HG03565 (cell line): ENCODE measurements around the gene ADD1.
"Not testable (repeated sequence)": the region's sequence is repeated elsewhere in the genome, so short reads cannot be mapped to it uniquely, and the experiment has no call there.

Source experiments
- ATAC-seq: cut with Tn5 transposase; IDR thresholded peaks from one replicate; pipeline ENCODE4 v1.9.1; 2021; ENCODE audit warnings: mild to moderate bottlenecking, moderate library complexity; ENCODE audit not compliant: unreplicated experiment

The ADD1 gene

DNA sequence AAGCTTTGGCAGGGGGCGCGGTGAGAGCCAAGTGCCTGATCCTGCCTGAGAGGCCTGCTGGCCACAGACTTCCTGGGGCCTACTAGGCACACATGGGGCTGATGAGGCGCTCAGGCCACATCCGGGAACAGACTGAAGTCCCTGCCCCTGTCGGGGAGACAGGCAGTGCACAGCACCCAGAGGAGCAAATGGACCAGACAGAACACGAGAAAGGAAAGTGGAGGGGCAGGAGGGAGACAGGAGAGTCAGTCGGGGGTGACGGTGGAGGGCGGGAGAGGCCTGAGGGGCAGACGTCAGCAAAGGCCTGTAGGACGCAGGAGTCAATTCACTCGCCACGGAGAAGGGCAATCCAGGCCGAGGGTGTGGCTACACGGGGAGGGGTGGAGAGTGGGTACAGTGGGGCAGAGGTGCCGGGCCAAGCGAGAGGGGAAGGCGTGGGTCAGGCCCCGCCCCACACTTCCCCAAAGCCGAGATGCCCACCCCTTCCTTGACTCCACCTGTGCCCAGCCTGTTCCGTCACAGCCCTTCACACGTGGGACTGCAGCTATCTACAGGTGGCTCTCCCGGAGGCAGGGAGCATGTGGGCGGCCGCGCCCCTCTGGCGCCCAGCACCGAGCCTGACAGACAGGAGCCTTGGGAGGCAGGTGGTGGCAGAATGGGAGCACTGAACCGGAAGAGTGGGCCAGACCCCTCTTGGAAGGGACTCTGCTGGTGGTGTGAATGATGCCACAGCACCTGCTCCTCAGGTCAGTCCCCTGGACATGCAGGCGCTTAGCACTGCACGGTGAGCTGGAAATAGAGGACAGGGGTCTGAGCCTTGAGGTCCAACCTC is 99.1 kb downstream of the ADD1 start:
- ATAC-seq = no peak

DNA sequence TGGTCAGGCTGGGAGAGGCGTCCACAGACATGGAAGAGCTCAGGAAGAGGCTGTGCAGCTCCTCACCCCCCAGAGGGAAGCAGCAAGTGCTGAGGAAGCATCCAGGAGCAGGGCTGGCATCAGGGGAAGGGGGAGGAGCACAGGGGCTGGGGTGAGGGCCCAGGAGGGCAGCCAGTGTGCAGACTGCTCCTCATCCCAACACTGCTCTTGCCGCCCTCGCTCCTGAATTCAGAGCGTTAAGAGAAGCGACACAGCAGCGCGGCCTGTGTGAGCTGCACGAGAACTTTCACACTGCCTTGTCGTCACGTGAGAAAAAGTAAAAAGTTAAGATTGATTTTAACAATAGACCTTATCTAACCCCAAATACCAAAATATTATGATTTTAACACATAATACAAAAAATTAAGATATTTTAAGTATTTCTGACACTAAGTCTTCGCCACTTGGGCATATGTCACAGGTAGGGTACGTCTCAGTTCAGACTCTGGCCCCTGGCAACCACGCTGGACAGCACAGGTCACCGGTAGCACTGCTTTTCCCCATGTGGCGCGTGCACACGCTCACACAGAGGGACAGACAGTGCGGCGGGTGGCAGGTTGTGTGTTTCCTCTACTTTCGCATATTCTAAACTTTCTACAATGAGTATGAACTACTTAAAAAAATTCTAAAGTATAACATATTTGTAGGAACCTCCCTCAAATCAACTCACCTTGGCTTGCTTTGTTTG is 99.9 kb downstream of the ADD1 start:
- ATAC-seq = no peak

DNA sequence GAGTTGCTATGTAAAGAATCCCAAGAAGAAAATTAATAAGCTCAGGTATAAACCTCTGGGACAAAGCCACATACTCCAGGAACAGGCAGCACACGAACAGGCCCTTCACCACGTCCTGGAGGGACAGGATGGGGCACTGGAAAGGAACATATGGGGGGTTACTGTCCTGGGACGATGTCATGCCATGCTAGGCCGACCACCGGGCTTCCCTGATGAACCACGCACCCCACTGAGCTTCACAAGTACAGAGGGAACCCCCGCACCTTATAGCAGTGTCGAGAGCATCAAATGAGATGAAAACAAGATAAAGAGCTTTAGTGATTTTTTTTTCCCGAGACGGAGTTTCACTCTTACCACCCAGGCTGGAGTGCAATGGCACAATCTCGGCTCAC is 100.4 kb downstream of the ADD1 start:
- no peak for ATAC-seq

DNA sequence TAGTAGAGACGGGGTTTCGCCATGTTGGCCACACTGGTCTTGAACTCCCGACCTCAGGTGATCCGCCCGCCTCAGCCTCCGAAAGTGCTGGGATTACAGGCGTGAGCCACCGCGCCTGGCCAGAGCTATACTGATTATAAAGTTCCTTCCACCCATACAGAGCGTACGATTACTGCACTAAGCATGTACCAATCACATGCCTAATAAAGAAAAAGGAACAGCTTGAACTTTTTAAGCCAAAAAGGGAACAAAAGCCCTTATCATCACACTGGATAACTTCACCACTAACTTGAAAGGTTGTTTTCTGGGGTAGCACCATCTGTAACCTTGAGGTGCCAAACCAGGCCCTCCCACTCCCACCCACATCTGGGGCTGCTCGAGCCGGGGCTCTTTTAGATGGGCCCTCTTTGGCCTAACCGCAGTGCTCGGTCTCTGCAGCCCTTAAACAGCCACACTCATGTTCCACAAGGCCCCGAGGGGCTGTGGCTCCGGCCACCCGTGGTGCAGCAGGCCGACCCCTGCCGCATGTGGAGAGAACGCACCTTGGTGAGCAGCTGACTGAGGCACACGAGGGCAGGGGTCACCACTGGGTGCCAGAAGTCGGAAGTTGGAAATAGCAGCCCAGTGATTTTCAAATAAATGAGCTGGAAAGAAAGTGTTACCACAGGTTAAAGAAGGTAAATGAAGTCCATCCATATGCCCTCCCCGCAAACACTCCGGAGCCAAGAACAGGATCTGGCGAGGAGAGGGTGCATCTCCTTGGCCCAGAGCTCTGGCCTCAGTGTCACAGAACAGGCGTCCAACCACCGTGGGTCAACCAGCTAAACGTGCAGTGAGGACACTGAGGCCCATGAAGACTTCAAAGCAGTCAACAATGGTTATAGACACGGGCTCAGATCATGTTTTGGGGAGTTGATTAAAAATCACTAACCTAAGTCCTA is 101.2 kb downstream of the ADD1 start:
- ATAC-seq = no peak

DNA sequence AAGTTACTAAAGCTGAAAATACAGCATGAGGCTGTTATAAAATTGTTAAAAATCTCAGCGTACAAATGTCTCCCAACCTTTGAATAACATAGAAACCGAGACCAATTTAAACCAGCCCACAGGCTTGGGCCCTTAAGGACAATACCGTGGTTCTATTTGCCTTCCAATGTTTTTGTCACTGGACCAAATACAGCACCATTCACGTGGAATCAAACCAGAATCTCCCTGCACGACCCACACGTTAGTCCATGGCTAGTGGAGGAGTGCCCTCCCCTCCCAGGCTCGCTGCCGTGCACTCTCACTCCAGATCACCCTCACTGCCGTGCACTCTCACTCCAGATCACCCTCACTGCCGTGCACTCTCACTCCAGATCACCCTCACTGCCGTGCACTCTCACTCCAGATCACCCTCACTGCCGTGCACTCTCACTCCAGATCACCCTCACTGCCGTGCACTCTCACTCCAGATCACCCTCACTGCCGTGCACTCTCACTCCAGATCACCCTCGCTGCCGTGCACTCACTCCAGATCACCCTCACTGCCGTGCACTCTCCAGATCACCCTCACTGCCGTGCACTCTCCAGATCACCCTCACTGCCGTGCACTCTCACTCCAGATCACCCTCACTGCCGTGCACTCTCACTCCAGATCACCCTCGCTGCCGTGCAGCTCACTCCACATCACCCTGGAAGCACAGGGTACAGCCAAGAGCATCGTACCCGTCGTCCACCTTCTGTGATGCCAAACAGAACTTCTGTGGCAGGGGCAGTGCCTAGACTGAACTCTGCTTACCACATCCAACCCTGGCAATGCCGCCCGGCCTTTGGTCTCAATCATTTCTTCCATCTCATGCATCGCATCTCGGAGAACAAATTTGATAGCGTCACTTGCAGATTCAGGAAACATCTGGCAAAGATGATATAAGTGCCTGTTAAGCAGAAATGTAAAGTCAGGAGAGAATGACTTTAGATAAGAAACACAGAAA is 102.3 kb downstream of the ADD1 start:
- not testable (repeated sequence) for ATAC-seq

DNA sequence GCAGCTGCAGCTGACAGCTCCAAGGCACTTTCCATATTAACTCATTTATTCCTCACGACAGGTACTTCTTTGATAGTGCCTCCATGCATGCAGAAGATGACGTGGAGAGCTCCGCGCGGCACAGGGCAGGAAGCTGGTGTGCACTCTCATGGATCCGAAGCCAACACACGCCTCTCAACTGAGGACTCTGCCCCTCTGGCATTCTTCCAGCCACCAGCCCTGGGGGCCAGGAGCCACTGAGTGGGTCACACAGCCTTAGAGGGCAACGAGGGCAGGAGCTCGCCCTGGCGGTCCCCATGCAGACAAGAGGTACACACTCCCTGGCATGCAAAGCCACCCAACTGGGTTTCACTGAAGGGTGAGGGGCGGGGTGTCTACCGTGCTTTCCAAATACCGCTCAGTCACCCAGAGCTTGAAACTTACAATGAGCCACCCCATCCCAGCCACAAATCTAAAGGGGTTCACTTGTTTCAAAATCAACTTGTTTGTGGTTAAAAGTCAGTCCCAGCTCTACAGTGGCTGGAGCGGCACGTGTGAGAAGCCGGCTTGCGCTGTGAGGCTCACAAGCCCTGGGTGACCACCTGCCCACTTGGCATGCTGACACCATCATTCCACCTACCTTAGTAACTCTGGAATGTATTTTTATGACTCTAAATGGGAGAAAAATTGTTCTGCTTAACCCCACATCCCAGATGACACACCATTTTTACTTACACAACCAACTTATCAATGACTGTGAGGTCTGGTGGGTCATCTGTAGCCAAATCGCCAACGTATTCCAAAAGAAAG is 103.4 kb downstream of the ADD1 start:
- ATAC-seq = no peak

DNA sequence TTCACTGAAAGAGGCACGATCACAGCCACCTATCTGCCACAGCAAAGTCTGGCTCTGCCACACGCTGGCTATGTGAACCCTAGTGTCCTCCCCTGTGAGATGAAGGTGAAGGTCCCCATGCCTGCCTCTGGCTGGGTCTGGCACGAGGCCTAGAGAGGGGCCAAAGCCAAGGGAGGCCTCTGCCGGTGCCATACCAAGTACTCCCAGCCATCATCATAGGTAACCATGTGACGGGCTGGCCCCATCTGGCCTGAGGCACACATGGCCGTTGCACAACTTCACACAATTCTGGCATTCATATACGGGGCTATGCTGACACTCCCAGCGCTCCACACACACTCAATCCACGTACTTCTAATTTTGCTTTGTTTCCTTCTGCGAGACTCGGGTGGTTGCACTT is 104.3 kb downstream of the ADD1 start:
- no peak for ATAC-seq

DNA sequence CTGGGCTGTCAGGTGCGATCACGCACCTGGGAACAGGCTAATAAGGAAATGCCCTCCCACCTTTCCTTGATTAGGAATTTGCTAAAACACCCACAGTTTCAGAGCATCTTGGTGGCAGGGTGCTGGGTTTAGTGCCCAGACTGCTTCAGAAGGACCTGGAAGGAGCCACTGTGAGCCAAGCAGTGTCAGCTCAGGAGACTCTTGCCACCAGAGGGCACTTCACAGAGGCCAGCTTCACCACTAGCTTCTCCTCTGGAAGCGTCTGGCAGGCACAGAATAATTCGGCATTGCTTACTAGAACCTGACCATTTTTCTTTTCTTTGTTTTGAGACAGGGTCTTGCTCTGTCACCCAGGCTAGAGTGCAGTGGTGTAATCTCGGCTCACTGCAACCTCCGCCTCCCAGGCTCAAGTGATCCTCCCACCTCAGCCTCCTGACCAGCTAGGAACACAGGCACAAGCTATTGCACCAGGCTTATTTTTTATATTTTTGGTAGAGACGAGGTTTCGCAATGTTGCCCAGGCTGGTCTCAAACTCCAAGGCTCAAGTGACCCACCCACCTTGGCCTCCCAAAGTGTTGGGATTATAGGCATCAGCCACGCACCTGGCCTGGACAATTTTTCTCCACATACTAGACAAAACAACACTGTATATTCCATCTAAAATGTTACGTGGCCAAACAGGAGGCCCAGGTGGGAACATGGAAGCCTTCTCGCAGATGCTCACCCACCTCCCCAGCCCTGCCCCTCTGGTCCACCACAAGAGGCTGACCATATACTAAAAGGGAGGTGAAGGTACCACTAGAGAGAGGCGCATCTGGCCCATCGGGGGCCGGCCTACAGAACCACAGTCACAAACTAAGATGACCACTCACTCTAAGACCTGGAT is 105.5 kb downstream of the ADD1 start:
- ATAC-seq = no peak

DNA sequence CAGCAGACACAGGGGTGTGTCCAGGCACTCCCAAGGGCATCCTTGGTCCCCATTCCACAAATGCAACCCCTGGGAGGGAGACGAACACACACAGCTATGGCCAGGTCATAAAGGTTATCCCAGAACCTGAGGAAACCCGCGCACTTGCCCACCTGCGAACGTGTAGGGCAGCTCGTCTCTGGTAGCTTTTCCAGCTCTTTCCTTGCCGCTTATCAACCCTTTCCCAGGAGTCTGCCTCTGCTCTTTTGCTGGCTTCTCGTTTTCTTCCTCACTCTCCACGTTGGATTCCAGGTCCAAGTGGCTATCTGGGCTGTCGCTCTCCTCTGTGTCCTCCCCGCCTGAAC is 106.1 kb downstream of the ADD1 start:
- ATAC-seq = no peak

DNA sequence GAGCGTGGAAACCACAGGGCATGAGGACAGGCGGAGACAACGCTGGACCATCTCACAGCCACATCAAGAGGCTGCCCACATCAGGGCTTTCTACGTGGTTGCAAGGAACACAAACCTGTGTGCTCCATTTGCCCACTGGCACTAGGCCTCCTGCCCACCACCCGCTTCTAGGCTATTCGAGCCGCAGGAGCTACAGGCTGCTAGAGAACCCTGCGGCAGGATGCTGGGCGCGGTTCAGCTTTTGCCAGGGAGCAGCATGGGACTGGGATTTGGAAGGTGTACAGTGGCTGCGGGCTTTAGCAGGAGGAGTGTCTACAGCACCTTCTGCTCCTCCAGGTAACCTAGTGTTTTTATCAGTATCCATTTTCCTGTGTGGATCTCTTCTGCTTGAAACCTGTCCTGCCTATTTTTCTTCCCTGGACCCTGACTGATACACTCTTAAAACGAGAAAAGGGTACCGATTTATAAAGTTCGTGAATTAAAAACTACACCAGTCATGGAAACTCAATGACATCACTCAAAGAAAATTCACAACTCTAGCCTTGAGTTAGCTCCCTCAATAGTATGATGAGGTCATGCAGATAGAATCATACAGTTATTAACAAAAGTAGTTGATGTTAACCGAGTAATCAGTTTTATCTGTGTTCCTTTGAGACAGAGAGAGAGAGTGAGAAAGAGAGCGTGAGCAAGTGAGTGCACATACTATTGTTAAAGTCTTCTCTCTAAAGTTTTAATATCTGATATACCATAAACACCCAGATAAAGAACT is 106.8 kb downstream of the ADD1 start:
- ATAC-seq = no peak

DNA sequence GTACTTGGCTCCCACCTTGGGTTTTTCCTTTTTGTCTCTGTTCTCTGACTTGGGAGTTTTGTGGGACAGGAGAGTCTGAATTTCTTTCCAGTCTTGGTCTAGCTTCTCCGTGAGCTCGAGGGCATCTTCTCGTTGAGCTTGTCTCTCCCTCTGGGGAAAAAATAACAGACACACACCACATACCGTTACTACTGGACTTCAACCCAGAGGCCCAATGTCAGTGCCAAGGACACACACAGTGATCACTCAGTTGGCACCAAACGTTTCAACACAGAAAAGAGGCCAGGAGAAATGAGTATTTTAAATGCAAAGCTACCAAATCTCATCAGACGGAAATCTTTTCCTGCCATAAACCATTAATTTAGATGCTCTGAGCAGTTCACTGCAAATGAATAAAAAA is 109.9 kb downstream of the ADD1 start:
- ATAC-seq = no peak

DNA sequence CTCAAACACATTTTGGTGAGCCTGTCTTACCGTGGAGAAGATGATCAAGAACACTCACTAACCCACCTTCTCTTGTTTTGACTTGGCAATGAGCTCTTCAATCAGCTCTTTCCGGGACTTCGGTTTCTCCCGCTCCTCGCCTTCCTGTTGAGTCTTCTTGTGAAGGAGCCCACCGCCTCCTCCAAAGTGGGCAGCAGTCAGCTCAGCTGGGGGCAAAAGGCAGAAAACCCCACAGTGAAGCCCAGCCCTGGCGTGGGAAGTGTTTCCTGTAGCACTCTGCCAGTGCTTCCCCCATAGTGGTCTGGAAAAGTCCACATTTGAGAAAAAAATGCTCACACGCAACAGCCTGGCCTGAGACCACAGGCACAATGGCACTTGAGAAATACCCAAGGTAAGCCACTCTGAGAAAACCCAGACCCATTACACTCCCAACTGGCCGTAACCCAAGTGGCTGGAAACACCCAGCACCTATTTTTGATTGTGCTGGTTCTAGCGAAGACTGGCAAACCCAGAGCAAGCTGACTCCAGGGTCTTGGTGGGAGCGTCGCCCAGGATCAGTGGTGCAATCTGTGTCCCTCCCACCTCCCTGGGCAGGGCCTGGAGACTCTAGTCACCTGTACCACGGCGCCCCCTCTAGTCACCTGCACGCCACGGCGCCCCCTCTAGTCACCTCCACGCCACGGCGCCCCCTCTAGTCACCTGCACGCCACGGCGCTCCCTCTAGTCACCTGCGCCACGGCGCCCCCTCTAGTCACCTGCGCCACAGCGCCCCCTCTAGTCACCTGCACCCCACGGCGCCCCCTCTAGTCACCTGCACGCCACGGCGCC is 110.9 kb downstream of the ADD1 start:
- no peak for ATAC-seq

DNA sequence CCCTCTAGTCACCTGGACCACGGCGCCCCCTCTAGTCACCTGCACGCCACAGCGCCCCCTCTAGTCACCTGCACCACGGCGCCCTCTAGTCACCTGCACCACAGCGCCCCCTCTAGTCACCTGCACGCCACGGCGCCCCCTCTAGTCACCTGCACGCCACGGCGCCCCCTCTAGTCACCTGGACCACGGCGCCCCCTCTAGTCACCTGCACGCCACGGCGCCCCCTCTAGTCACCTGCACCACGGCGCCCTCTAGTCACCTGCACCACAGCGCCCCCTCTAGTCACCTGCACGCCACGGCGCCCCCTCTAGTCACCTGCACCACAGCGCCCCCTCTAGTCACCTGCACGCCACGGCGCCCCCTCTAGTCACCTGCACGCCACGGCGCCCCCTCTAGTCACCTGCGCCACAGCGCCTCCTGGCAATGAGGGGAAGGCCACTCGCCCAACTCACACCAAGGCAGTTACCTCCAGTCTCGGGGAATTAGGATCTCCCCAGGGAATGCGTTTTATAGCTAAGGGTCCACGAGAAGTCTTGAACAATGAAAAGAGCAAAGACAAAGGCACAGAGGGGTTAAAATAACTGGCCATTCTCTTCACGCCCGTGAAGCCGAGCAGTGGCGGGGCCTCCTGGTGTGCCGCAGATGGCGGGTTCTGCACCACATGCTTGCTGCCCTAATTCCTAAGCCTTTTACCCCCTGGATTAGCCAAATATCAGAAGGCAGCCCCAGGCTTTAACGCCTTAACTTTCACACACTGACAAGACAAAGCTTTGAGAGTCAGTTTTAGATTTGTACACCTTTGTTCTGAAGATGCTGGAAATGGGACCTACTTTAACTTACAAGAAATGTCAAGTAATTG is 111.8 kb downstream of the ADD1 start:
- not testable (repeated sequence) for ATAC-seq

DNA sequence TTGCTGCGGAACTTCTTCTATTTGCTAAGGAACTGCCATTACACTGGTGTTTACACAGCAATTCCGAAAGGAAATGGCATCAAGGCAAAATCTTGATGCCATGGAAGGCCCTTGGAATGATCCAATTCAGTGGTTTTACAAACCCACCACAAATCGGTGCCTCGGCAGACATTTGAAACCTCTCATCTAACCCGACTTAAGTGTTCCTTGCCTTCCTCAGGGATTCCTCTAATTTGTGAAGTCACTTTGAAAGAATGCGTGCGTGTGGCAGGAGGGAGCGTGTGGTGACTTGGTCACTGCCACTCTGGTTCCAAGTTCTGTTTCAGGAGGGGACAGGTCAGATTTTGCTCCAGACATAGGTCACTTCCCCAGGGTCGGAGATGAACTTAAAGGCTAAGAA is 114.8 kb downstream of the ADD1 start:
- ATAC-seq = no peak

DNA sequence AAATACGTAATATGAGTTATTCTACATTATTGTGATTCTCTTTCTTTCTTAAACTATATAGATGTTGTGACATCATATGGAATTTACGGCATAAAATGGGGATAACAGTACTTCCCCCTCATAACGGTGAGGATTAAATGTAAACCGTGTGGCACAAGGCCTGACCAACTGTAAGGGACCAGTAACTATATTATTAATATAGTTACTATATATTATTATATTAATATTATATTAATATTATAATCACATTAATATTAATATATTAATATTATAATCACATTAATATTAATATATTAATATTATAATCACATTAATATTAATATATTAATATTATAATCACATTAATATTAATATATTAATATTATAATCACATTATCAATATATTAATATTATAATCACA is 116.8 kb downstream of the ADD1 start:
- not testable (repeated sequence) for ATAC-seq

DNA sequence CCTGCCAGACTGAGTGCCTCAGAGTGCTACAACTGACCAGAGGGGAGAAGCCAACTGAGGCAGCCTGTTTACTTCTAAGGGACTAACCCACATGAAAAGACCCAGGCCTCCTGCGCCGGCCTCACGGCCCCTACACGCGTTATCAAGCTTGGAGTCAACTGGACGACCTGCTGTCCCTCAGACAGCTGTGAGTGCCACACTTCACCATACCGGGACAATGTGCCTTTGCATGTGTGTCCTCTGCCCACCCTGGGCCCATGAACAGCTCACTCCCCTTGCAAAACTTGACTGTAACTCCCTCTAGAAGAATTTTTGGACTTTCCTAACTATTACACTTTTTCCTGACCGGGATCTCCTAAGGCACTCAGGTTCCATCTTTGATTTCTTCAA is 117.8 kb downstream of the ADD1 start:
- ATAC-seq = no peak
